Stimulated activated CD8-positive, alpha-beta memory T cell treated with anti-CD3 and anti-CD28 coated beads, Interleukin-12 subunit alpha, Interleukin-12 subunit beta, amount 100 ng/mL, for 4 hours (primary cell): ENCODE data around the gene RPS10.
A peak's percentile ranks its signal among the peaks of the same experiment; 100 is the strongest.
"Not testable (repeated sequence)": the region's sequence is repeated elsewhere in the genome, so short reads cannot be mapped to it uniquely, and the experiment has no call there.

Experiments
- DNase-seq: peaks from one replicate; pipeline ENCODE4 v3.0.0-alpha.2; 2020; ENCODE audit warnings: low read depth

The RPS10 gene

GRCh38 chr6:34392497-34393190 lies 33.2 kb downstream of the RPS10 start, which contains the start of gene NUDT3:
Gene NUDT3 (minus strand): TSS chr6:34392669. CDS start chr6:34392362, 307 bp downstream.
- peak; percentile 93 for DNase-seq

GRCh38 chr6:34391786-34392496 lies 33.9 kb downstream of the RPS10 start:
- DNase-seq, result peak; percentile 38

GRCh38 chr6:34391473-34391785 lies 34.4 kb downstream of the RPS10 start:
- no peak for DNase-seq

GRCh38 chr6:34390531-34391472 lies 35.1 kb downstream of the RPS10 start:
- no peak for DNase-seq

- DNase-seq, result no peak
These were observed 36.8 kb downstream of the RPS10 start for GRCh38 chr6:34389034-34389433.

GRCh38 chr6:34388421-34388820 lies 37.4 kb downstream of the RPS10 start:
- no peak for DNase-seq

GRCh38 chr6:34386316-34387137 lies 39.3 kb downstream of the RPS10 start:
- no peak for DNase-seq

GRCh38 chr6:34385793-34386195 lies 40.1 kb downstream of the RPS10 start:
- no peak for DNase-seq

GRCh38 chr6:34384321-34385153 lies 41.3 kb downstream of the RPS10 start:
- DNase-seq, result no peak

- DNase-seq, result no peak
These were observed 42.1 kb downstream of the RPS10 start for GRCh38 chr6:34383656-34384320.

- DNase-seq, result no peak
These were observed 42.7 kb downstream of the RPS10 start for GRCh38 chr6:34383161-34383631.

GRCh38 chr6:34381081-34381480 lies 44.8 kb downstream of the RPS10 start:
- no peak for DNase-seq

GRCh38 chr6:34378470-34378869 lies 47.4 kb downstream of the RPS10 start:
- no peak for DNase-seq

- DNase-seq, result no peak
These were observed 47.9 kb downstream of the RPS10 start for GRCh38 chr6:34377984-34378383.

GRCh38 chr6:34377571-34377970 lies 48.3 kb downstream of the RPS10 start:
- DNase-seq, result not testable (repeated sequence)

GRCh38 chr6:34375833-34376232 lies 50.0 kb downstream of the RPS10 start:
- DNase-seq, result no peak

GRCh38 chr6:34374508-34374907 lies 51.4 kb downstream of the RPS10 start:
- no peak for DNase-seq

GRCh38 chr6:34374069-34374468 lies 51.8 kb downstream of the RPS10 start:
- DNase-seq, result no peak

- no peak for DNase-seq
These were observed 52.4 kb downstream of the RPS10 start for GRCh38 chr6:34373511-34373910.

- not testable (repeated sequence) for DNase-seq
These were observed 54.0 kb downstream of the RPS10 start for GRCh38 chr6:34371865-34372264.
